Measurements from ENCODE around the gene COL6A2. TPM values are rescaled to one million over a fixed set of nuclear protein-coding genes. Genes with fewer than 3 reads are reported as not detected.

The COL6A2 gene
- total RNA-seq = 1,261 and 1,787 TPM in 2 replicates

DNA sequence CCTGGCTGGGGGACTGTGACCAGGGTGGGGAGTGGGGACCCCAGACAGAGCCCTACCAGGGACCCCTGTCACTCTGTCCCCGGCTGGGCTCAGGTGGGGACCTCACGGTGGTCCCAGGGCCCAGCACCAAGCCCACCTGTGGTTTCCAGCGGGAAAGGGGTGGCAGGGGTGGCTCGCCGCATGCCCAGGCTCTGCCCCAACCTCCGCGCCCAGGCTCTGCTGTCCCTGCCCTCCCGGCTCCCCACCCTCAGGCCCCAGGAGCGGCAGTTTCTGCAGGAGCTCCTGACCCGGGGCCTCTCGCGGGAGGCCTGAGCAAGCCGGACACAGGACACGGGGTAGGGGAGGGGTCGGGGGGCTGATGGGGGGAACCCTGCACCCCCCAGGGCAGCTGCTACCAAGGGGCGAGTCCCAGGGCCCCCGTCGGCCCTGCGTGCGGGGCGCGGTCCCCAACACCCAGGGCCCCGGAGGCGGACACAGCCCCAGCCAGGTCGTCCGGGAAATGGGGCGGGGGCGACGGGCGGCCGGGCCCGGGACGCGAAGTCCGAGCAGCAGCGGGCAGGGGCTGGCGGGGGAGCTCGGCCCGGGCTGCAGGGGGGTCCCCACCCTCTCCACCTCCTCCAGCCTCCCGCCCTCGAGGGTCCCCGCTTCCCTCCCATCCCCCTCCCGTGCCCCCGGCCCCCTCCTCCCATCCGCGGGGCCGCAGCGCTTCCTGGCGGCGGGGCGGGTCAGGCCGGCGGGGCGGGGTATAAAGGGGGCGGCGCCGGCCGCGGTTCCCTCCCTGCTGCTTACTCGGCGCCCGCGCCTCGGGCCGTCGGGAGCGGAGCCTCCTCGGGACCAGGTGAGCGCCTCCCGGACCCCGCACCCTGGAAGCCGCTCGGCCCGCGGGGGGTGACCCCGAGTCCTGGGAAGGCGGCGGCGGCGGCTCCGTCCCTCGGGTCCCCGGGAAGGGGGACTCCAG lies at the start of gene COL6A2:
TSS of gene COL6A2 (plus strand) at position 777 of the 958 bp plus-strand sequence.

DNA sequence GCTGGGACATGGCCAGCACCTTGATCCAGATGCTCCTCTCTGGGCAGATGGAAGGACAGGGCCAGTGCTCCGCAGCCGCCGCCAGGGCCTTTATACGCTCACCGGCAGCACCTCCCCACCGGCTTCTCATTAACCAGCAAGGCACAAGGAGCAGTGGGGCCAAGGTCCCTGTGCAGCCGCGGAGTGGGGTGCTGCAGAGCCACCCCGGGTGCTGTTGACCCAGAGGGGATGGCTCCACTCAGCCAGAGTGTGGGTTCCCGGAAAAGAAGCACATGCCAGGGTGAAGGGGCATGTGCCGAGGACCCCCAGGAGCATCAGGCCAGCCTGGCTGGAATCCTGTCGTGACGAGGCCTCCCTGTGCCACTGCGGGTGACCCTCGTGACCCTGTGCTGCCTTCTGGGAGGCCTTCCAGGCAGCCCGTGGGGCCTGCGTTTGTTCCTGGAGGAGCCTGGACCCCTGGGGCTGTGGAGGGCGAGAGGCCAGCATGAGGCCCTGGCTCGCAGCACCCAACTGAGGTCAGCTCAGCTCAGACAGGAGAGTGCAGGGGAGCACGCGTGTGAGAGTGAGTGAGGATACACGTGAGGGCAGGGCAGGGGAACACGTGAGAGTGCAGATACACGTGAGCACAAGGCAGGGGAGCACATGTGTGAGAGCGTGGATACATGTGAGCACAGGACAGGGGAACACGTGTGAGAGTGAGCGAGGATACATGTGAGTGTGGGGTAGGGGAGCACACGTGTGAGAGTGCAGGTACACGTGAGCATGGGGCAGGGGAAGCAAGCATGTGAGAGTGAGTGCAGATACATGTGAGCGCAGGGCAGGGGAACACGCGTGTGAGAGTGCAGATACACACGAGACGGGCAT lies 57.8 kb downstream of the COL6A2 start, which contains the start of gene FTCD:
TSS of gene FTCD (minus strand) at position 66 of the 864 bp plus-strand sequence. CDS start at position 10, 56 bp downstream.

Other genes starting within 250 kb of the COL6A2 start
- 842 and 1,126 TPM in 2 replicates for gene COL6A1, start 116.3 kb upstream of the COL6A2 start, total RNA-seq
- gene FTCD, start 57.5 kb downstream of the COL6A2 start, total RNA-seq = 0.30 and 0.51 TPM in 2 replicates
- 3.3 and 5.2 TPM in 2 replicates for gene SPATC1L, start 86.3 kb downstream of the COL6A2 start, total RNA-seq
- 91.8 and 133 TPM in 2 replicates for gene LSS, start 130.7 kb downstream of the COL6A2 start, total RNA-seq
- 73.0 and 129 TPM in 2 replicates for gene MCM3AP, start 187.5 kb downstream of the COL6A2 start, total RNA-seq
- gene YBEY, start 188.2 kb downstream of the COL6A2 start, total RNA-seq = 8.3 and 14.0 TPM in 2 replicates
- gene C21orf58, start 225.8 kb downstream of the COL6A2 start, total RNA-seq = 2.4 and 4.8 TPM in 2 replicates
- gene PCNT, start 226.0 kb downstream of the COL6A2 start, total RNA-seq = 13.4 and 24.8 TPM in 2 replicates